GM10266 (cell line): ENCODE results near the gene YEATS2.

Experiments
- DNase-seq: peaks from one replicate; pipeline ENCODE4 v3.0.0; 2012; ENCODE audit errors: extremely low spot score
- CTCF ChIP-seq: IDR thresholded peaks from 2 replicates; pipeline ENCODE4 v1.5.1; 2012; ENCODE audit warnings: mild to moderate bottlenecking, low read depth; ENCODE audit not compliant: control insufficient read depth, insufficient read depth; ENCODE audit errors: missing control alignments

Gene YEATS2

GRCh38 chr3:183837894-183838293 is 140.3 kb downstream of the YEATS2 start:
- no peak for DNase-seq
- no peak for TF ChIP-seq CTCF

GRCh38 chr3:183839751-183840150 is 142.2 kb downstream of the YEATS2 start:
- DNase-seq = no peak
- TF ChIP-seq CTCF = no peak

- TF ChIP-seq CTCF = no peak
- DNase-seq = no peak
Measured at GRCh38 chr3:183844606-183845005, 147.0 kb downstream of the YEATS2 start.

- no peak for TF ChIP-seq CTCF
- no peak for DNase-seq
Measured at GRCh38 chr3:183845090-183845489, 147.5 kb downstream of the YEATS2 start.

- no peak for TF ChIP-seq CTCF
- DNase-seq = no peak
Measured at GRCh38 chr3:183845608-183846288, 148.2 kb downstream of the YEATS2 start.

- no peak for TF ChIP-seq CTCF
Measured at GRCh38 chr3:183854318-183855035, 156.9 kb downstream of the YEATS2 start.

GRCh38 chr3:183857863-183858262 is 160.3 kb downstream of the YEATS2 start:
- DNase-seq = no peak
- no peak for TF ChIP-seq CTCF

More at GRCh38 chr3:183854318-183855035, 156.9 kb downstream of the YEATS2 start:
- no peak for DNase-seq
